H1 (cell line): ENCODE measurements around the gene RNMT. TPM values are rescaled to one million over a fixed set of nuclear protein-coding genes. Genes with fewer than 3 reads are reported as not detected.

Experiments
- EGR1 ChIP-seq: IDR thresholded peaks from 2 replicates; pipeline ENCODE4 v1.6.1; 2011; ENCODE audit warnings: low read depth, low read length, borderline replicate concordance
- JUND ChIP-seq: IDR thresholded peaks from 2 replicates; pipeline ENCODE4 v1.6.1; 2011; ENCODE audit warnings: mild to moderate bottlenecking, improper control_type of control experiment, low read length
- RXRA ChIP-seq: IDR thresholded peaks from 2 replicates; pipeline ENCODE4 v1.6.1; 2011; ENCODE audit warnings: low read depth, mild to moderate bottlenecking, low read length, moderate library complexity; ENCODE audit not compliant: insufficient read depth
- SIRT6 ChIP-seq: IDR thresholded peaks from one replicate; pipeline ENCODE4 v1.7.1; 2012; ENCODE audit warnings: low read length, inconsistent platforms
- polyA plus RNA-seq, 7 experiments: library from polyadenylated mRNA; depleted of rRNA in 3 of 7; stranded (reverse) in 5 of 7; unstranded in 2 of 7; fragments of >200 nt in 5 of 7; fragments of 200-250 nt in 2 of 7; gene quantifications; 1 replicate in 5 of 7; 2 replicates in 1 of 7; 4 replicates in 1 of 7; pipeline versions ENCODE4 v1.2.1 to v1.2.3, GENCODE V29; 2011 to 2013; ENCODE audit warnings: missing spikeins in 2 of 7, mixed read lengths in 2 of 7
- total RNA-seq: library from RNA; stranded (reverse); fragmentation: NEBNext Ultra II Directional; extraction: Animal tissue kit (Norgen Biotek cat#: 25700); gene quantifications from 2 replicates; pipeline ENCODE4 v1.2.1, GENCODE V29; 2021
- TF ChIP-seq, protein P1 (sequence below): fragments of 300-600 bp; sonication (generic); IDR thresholded peaks from 2 replicates; pipeline ENCODE4 v1.7.1; 2012; ENCODE audit warnings: low read length, moderate library complexity, mild to moderate bottlenecking, inconsistent platforms; ENCODE audit not compliant: insufficient replicate concordance

Gene RNMT
- total and polyA plus RNA-seq, 2 of the 8 experiments (the other 6 are each of a cell fraction or from before 2014, with no cell fraction given): 25.3 to 63.5 TPM

- TF ChIP-seq, protein P1, sequence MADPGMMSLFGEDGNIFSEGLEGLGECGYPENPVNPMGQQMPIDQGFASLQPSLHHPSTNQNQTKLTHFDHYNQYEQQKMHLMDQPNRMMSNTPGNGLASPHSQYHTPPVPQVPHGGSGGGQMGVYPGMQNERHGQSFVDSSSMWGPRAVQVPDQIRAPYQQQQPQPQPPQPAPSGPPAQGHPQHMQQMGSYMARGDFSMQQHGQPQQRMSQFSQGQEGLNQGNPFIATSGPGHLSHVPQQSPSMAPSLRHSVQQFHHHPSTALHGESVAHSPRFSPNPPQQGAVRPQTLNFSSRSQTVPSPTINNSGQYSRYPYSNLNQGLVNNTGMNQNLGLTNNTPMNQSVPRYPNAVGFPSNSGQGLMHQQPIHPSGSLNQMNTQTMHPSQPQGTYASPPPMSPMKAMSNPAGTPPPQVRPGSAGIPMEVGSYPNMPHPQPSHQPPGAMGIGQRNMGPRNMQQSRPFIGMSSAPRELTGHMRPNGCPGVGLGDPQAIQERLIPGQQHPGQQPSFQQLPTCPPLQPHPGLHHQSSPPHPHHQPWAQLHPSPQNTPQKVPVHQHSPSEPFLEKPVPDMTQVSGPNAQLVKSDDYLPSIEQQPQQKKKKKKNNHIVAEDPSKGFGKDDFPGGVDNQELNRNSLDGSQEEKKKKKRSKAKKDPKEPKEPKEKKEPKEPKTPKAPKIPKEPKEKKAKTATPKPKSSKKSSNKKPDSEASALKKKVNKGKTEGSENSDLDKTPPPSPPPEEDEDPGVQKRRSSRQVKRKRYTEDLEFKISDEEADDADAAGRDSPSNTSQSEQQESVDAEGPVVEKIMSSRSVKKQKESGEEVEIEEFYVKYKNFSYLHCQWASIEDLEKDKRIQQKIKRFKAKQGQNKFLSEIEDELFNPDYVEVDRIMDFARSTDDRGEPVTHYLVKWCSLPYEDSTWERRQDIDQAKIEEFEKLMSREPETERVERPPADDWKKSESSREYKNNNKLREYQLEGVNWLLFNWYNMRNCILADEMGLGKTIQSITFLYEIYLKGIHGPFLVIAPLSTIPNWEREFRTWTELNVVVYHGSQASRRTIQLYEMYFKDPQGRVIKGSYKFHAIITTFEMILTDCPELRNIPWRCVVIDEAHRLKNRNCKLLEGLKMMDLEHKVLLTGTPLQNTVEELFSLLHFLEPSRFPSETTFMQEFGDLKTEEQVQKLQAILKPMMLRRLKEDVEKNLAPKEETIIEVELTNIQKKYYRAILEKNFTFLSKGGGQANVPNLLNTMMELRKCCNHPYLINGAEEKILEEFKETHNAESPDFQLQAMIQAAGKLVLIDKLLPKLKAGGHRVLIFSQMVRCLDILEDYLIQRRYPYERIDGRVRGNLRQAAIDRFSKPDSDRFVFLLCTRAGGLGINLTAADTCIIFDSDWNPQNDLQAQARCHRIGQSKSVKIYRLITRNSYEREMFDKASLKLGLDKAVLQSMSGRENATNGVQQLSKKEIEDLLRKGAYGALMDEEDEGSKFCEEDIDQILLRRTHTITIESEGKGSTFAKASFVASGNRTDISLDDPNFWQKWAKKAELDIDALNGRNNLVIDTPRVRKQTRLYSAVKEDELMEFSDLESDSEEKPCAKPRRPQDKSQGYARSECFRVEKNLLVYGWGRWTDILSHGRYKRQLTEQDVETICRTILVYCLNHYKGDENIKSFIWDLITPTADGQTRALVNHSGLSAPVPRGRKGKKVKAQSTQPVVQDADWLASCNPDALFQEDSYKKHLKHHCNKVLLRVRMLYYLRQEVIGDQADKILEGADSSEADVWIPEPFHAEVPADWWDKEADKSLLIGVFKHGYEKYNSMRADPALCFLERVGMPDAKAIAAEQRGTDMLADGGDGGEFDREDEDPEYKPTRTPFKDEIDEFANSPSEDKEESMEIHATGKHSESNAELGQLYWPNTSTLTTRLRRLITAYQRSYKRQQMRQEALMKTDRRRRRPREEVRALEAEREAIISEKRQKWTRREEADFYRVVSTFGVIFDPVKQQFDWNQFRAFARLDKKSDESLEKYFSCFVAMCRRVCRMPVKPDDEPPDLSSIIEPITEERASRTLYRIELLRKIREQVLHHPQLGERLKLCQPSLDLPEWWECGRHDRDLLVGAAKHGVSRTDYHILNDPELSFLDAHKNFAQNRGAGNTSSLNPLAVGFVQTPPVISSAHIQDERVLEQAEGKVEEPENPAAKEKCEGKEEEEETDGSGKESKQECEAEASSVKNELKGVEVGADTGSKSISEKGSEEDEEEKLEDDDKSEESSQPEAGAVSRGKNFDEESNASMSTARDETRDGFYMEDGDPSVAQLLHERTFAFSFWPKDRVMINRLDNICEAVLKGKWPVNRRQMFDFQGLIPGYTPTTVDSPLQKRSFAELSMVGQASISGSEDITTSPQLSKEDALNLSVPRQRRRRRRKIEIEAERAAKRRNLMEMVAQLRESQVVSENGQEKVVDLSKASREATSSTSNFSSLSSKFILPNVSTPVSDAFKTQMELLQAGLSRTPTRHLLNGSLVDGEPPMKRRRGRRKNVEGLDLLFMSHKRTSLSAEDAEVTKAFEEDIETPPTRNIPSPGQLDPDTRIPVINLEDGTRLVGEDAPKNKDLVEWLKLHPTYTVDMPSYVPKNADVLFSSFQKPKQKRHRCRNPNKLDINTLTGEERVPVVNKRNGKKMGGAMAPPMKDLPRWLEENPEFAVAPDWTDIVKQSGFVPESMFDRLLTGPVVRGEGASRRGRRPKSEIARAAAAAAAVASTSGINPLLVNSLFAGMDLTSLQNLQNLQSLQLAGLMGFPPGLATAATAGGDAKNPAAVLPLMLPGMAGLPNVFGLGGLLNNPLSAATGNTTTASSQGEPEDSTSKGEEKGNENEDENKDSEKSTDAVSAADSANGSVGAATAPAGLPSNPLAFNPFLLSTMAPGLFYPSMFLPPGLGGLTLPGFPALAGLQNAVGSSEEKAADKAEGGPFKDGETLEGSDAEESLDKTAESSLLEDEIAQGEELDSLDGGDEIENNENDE: no peak
- TF ChIP-seq RXRA (no peak), EGR1 (no peak), JUND (no peak), SIRT6 (no peak)
Measured at GRCh38 chr18:13716916-13717315, 9.6 kb upstream of the RNMT start (continued).
